Measurements from ENCODE around the gene RFLNA.
"Not testable (repeated sequence)": the region's sequence is repeated elsewhere in the genome, so short reads cannot be mapped to it uniquely, and the experiment has no call there.

RFLNA gene

DNA sequence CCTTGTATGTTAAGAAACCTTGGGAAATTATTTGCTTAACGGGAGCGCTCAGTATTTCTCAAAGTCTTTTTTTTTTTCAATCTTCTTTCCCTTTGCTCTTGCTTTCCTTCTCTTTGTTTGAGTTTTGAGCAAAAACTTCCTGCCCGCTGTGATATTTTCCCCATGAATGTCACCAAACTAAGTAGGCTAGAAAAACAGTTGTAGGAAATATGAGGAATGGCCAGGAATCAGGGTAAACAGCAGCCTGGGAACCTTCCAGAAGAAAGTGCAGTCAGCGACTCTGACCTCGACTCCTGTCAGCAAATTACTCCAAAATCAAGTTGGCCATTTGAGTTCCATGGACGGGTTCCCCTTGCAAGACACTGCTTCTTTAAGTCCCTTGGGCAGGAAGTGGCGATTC, 11.6 kb upstream of the RFLNA start:
- no peak for DNase-seq (ENCODE audit: low read depth)

DNA sequence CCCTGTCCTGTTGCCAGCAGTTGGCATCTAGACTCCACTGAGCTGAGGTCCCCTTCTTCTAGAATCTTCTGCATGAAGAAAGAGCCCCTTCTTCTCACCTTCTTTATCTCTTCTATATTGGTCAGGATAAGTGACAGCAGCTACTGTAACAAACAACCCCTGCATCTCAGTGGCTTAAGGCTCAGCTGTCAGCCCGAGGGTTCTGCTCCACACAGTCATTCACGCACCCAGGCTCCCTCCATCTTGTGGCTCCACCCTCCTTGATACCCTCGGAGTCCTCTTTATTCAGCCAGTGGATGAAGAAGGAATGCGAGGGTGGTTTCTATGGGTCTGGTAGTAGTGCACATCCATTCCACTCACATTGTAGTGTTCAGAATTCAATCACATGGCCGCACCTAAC, 10.5 kb upstream of the RFLNA start:
- no peak for DNase-seq (ENCODE audit: low read depth)

DNA sequence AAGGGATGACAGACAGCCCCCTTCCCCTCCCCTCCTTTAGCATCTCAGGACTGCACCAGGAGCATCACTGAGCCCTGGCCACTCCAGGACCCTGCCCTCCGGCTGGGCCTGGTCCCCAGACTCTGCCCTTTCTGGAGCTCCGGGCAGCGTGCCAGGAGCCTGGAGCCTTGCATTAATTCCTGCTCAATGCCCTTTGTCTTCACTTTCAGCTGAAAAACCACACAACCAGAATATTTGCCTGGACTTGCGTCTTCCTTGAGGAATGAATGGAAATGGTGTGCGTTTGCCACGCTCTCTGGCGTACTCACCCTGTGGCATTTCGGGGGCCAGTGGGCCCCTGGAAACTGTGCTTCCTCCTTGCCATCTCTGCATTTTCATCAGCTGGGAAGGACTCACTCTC, 8.5 kb upstream of the RFLNA start:
- no peak for DNase-seq (ENCODE audit: low read depth)

DNA sequence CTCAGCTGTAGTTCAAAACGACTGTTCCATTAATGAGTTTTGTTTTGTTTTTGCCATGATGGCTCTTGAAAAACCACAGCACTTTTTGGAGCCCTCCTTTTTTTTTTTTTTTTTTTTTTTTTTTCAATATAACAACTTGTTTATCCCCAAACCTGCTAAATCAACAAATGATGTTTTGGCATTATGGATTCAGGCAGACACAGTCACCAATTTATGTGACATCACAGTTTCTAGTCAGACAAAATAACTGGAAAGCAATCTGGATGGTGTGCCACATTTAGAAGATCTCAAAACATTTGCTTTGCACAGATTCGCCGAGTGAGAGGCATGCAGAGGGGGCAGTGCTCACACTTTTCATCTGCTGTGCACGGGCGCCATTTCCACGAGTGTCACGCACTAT, 7.9 kb upstream of the RFLNA start:
- no peak for DNase-seq (ENCODE audit: low read depth)

DNA sequence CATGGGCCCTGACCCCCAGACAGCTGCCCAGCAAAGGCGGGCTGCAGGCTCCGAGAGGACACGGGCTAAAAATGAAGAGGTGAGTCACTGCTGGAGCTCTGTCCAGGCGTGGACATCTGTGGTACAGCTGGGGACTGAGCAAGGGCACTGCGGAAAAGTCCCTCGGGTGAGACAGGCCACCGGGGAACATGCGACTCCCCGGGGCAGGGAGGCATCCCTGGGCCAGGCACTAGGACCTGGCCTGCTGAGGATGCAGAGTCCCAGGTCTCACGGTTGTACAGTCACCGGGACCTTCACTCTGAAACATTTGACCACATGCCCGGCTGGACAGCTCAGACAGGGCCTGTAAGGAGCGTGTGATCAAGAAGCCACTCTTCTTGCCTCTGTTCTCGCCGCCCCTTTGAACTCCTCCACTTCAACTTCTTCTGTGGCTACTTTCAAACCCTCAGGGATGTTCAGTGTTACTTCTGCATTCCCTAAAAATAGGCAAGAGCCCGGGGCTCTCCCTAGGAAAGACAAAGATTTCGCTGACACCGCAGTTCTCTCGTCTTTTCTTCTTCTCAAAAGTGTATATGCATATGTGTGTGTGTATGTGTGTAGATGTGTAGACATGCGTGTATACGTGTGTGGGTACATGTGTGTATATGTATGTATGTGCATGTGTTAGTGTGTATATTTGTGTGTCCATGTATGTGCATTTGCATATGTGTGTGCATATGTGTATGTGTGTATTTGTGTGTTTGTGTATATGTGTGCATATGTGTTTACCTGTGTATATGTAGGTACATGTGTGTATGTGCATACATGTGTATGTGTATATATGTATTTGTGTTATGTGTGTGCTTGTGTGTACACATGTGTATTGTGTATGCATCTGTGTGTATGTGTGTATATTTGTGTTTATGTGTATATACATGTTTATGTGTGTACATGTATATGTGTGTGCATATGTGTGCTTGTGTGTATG, 5.0 kb upstream of the RFLNA start:
- DNase-seq (ENCODE audit: low read depth): no peak

DNA sequence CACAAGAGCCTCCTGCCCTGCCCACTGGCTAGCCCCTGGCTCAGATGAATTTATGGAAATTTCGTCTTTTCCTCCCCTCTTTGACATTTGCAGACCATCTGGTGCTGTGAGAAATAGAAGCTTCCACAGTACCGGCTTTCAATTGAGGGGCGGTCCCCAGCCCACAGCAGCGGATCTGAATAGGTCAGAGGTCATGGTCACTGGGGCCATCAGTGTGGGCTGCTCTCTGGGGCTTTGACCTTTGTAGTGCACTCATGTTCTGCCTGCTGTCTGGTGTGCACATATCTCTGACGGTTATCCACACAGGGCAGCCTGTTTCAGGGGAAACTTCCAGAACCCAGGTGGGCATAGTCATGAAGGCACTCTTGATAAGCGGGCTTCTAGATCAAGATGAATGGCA, 2.5 kb upstream of the RFLNA start:
- no peak for DNase-seq (ENCODE audit: low read depth)

DNA sequence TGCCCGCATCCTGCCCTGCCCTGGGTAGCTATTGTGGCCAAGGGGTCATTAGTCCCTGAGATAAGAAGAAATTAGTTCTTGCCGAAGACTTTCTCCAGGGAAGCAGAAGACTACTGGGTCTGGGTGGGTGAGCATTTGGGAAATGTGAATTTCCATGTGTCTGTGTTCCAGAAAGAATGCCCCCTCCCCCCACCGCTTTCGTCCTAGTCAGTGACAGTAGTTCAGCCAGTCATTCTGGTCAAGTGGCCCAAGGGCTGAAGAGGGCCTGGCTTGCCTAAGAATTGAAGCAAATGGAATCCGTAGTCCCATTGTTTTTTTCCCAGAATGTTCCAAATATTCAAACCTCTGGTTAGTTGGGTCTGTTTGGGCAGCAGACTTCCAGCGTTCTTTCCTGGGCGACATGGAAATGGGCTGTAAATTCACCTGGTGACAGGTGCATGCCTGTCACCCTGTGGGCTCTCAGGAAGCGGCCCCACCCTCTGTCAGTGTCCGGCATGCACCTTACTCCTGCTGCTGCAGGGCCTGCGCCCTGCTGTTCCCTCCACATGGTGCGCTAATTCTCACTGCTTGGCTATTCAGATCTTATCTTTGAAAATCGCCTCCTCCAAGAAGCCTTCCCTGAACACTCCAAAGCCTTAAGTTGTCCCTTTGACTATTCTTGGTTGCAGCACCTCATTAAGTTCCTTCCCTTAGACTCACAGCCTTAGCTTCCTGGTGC, 1.4 kb upstream of the RFLNA start:
- DNase-seq (ENCODE audit: low read depth): no peak

DNA sequence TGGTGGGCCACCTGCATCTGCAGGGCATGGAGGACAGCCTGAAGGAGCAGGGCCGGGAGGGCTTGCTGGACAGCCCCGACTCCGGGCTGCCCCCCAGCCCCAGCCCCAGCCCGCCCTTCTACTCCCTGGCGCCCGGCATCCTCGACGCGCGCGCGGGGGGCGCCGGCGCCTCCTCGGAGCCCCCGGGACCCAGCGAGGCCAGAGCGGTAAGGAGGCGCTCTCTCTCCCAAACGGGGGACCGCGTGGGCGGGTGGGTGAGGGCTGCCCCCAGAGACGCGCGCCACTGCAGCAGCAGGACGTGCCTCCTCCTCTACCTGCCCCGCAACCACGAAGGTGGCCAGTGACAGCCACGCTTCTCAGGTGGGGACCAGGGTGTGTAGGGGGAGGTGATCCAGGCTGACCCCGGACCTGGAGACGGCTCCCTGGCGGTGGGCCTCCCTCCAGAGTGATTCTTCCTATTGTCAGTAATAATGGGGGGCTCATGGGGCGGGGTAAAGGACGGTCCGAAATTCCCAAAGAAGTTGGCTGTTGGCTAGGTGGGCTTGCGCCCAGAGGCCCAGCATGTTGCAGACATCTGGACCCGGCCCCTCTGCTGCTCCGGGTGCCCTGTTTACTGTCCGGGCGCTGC, 652 bp downstream of the RFLNA start:
- DNase-seq (ENCODE audit: low read depth): no peak

DNA sequence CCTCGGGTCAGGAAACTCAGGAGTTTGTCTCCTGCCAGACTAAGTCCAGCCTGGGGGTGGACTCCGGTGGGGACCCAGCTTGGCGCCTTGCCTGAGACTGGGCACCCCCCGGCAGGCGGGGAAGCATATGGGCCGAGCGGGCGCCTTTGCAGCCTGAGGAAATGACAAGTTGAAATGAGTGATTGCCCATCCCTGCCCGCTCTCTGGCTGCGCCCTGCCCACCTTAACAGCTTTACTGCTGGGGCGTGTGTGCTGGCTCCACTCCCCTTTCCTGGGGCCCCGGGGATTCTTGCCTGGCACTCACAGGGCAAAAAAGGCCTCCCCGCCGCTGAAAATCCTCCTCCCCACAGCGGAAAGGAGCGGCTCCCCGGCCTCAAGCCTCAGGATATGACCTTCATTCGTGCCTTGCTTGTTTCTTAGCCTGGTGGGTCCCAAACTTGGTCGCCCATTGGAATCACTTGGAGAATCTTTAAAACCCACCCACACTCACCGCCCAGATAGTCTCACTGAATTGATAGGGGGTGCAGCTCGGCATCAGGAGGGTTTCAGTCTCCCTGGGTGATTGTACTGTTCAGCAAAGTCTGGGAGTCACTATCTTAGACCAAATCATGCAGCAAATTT, 1.5 kb downstream of the RFLNA start:
- DNase-seq (ENCODE audit: low read depth): no peak

DNA sequence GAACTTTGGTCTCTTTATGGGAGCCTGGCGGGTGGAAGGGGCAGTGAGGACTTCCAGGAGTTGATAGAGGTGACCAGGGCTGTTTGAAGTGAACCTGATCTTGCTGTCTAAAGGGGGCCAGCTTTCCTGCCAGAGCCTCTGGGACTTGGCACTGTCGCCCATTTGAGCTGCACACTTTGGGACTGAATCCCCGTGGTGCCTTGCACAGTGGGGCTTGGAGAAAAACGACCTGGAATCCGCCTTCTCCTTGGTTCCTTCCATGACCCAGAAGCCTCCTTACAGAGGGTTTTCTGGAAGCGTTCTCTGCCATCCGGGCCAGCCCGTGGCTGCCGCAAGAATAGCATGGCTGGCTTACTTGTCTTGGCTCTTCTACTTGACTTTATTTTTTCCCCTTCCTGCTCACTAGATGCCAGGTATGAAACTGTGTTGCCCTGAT, 2.0 kb downstream of the RFLNA start:
- DNase-seq (ENCODE audit: low read depth): no peak

DNA sequence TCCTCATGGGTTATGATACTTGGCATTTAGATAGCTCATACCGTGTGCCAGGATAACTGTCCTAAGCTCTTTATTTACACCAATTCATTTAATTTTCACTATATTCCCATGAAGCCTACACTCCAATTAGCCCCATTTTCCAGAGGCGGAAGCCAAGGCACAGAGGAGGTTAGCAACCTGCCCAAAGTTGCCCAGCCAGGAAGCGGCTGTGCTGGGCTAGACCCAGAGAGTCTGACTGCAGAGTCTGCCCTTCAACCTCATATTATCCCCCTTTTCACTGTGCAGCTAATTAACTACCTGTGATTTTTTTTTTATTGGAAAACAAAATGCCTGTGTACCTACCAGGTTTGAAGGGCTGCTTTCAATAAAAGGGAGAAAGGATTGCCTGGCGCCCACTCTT, 2.5 kb downstream of the RFLNA start:
- no peak for DNase-seq (ENCODE audit: low read depth)

DNA sequence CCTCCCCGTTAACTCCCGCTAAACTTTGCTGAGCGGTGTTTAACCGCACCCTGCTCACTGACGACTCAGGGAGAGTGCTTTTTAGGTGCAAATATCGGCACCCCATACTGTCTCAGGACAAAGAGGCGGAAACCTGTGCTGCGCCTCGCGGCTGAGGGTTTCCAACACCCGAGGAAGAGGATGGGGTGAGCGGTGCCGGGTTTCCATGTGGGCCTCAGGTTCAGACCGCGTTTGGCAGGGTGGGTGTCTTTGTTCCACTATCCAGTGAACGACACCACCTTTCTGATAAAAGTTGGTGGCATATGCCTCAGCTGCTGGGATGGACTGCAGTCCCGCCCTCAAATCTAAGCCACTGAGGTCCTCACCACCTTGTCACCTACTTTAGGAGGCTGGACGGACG, 3.0 kb downstream of the RFLNA start:
- DNase-seq (ENCODE audit: low read depth): no peak

DNA sequence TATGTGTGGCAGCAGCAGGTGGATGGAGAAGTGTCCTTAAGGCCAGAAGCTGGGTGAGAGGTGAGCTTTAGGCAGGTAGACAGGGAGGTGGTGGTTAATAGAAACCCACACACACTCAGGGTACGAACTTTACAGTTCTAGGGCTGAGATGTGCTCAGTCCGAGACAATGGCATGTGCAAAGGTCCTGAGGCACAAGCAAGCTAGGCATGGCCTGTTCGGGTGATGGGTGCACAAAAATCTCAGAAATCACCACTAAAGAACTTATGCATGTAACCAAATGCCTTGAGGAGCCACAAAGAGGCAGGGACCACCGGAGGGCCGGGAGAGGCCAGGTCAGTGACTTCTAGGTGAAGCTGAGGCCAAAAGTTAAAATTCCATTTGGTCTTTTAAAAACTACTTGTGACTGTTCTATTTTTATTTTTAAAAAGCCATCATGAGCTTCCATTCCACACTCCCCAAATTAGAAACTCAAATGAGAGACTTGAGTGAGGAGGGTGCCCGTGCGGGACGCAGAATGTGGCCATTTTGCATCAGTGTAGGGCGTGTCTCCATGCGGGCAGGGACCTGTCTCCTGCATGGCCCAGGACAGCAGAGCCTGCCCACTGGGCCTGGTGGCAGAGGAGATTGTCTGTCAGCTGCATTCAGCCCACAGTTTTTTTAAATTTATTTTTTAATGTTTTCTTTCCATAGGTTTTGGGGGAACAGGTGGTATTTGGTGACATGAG, 4.0 kb downstream of the RFLNA start:
- DNase-seq (ENCODE audit: low read depth): no peak

DNA sequence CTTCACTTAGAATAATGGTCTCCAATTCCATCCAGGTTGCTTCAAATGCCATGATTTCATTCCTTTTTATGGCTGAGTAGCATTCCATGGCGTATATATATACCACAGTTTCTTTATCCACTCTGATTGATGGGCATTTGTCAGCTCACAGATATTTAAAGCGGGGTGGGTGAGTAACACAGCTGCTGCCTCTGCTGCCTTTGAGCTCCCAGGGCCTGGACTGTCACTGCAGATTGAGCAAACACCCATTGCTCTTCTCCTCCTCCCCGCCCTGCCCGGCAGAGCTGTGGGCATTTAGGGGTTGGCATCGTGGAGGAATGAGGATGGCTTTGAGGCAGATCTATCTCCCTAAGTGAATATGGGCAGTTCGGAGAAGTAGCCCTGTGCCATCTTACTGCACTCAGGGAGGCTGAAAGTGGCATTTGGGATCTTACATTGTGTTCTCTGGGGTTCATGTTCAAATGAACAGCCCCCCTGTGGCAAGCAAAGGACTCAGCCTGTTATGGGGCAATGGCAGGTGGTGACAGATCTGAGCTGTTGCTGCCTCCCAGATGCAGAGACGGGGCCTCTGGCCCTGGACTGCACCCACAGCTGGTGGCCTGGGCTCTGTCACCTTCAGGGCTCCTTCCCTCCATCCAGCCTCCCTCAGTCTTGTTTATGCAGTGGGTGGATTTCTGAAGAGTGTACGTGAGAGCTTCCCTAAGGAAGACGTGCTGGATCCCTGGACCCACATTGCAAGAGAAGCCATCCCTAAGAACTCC, 4.9 kb downstream of the RFLNA start:
- DNase-seq (ENCODE audit: low read depth): no peak

DNA sequence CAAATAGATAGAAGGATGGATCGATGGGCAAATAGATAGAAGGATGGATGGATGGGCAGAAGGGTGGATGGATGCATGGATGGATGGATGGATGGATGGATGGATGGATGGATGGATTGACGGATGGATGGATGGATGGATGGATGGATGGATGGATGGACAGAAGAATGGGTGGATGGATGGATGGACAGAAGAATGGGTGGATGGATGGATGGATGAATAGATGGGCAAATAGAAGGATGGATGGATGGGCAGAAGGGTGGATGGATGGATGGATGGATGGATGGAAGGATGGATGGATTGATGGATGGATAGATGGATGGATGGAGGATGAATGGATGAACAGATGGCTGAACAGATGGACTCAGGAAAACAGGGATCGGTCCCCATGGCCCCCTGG, 5.8 kb downstream of the RFLNA start:
- DNase-seq (ENCODE audit: low read depth): not testable (repeated sequence)

DNA sequence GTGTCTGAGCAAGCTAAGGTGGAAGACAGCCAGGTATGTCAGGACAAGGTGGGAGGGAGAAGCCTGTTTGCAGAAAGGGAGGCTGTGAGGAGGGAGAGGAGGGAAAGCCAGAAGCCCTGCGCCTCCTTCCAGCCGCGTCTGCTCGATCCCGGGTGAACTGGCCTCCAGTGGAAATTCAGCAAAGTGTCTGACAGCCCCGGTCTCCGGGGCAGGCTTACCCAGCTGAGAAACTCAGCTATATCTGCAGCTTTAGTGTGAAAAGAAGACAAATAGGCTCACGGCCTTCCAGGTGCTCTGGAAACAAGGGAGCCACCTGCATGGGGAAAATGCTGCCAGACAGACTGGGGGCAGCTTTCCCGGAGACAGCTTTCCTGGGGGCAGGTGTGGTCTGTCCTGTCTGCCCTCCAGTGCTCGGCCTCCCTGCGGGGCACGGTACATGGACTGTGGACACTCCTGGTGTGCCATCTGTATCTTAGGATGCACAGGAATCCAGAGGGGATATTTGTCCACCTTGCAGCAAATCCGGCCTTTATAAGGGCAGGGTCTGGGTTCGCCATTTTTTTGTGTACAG, 6.3 kb downstream of the RFLNA start:
- no peak for DNase-seq (ENCODE audit: low read depth)

DNA sequence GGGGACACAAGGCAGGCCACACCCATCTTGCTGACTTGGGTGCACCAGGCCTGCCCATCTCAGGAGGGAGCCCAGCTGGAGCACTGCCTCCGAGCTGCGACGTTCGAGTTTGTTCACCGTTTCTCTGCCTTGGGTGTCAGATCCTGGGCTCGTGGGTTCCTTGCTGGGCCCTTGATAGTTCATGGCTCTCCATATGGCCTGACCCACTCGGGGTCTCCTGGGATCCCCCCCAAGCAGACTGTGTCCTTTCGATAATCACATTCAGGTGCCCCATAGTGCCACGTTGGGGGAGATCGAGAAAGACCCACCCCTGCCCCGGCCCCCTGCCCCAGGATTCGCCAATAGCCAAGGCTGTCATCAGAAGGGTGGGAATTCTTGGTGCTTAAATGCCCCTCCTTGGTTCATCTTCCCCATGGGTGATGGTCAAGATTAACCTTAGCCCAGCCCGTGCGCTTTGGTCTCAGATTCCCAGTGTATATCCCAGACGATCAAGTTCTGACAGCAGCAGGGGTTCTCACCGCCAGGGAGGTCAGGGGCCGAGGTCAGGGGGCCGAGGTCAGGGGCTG, 7.4 kb downstream of the RFLNA start:
- DNase-seq (ENCODE audit: low read depth): no peak

DNA sequence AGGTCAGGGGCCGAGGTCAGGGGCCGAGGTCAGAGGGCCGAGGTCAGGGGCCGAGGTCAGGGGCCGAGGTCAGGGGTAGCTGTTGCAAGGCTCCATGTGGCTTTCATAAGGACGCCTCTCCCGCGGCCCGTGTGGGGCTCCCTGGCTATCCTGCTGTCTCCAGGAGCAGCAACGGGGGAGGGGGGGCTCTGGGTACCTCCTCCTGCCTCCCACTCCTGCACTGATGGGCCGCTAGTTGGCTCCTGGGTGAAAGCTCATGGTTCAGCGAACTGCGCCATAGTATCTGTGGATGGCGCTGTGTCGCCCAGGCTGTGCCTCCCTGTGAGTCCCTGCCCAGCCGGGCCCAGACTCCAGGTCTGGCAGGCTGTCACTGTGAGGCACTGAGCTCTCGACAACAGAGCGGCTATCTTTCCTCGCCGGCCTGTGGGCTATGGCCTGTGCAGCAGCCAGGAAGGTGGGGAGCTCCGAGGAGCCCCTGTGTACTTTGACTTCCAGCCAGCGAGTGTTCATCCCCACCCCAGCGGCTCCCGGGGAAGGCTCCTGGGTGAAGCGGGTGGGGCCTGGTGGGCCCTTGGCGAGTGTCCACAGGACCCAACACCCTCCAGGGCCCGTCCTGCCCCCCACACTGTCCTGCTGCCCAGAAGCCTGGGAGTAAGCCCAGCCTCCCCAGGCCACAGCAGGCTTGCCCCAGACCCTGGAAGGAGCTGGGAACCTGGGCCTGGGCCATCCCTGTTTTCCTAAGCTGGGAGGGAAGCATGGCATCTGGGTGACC, 8.1 kb downstream of the RFLNA start:
- no peak for DNase-seq (ENCODE audit: low read depth)

DNA sequence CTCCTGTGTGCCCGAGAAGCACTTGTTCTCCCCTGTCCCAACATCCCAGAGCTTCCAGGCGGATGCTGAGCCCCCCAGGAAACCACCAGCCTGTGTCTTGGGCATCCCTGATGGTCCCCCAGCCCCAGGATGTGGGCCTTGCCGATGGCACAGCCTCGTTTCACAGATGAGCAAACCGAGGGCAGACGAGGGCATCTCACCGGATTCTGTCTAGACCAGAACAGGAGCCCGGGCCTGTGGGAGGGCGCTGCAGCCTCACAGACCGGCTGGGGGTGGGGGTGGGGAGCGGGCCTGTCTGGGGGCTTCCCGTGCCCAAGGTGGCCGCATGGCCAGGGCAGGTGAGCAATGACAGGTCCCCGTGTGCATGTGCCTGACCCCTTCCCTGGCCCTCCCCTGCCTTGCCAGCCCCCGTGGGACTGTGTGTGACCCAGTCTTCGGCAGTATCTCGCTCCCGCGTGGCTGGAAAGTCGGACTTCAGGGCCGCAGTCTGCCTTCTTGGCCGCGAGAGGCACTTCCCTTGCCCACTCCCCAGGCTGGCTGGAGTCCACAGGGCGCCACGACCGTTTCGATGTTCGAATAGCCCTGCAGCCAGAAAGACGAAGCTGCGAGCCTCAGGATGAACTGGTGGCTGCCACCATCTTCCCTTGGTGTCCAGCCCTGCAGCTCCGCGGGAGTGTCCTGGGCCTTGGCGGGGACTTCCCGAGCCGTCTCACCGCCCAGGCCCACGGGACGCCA, 8.9 kb downstream of the RFLNA start:
- DNase-seq (ENCODE audit: low read depth): no peak

Data from activated T-cell treated with anti-CD3 and anti-CD28 coated beads for 24 hours (primary cell).